Measurements from ENCODE around the gene MYO18A.

Gene MYO18A

DNA sequence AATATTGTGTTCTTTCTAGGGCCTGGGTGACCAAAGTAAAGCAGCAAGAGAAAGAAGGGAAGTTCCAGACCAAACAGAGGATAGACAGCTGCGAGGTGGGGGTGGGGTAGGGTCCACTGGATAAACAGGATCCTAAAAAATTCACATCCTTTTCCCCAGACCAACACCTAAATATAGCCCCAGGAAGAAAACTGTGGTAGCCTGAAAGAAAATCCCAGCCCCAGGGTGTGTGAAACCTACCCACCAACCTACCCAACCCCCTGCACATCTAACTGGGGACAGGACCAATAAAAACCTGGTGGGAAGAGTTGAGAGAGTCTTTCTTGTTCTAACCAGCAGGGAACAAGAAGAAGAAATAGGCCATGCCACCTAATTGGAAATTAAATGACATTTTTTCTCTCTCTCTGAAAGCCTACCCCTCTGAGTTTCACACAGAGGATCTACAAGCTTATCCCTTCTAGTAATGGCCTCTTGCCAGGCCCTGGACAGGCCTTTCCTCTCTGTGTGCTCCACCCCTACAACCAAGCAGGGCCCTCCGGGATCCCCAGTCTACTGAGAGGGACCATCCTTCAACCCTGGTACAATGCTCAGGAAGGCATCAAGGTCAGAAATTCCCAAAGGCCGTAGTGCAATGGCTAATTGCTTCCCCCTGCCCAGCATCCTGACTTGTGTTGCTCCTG is 12.0 kb downstream of the MYO18A start:
- DNase-seq (ENCODE audit: low read depth in 1 of 2, low spot score in 1 of 2) = no peak
- TF ChIP-seq POLR2AphosphoS5 (IDR thresholded peaks at IDR 0.05; ENCODE audit: low read depth) = no peak
- no peak for TF ChIP-seq GABPA (IDR thresholded peaks at IDR 0.05; ENCODE audit: low read depth)
- no peak for TF ChIP-seq SPI1 (IDR thresholded peaks at IDR 0.05; ENCODE audit: borderline replicate concordance, low read depth)
- TF ChIP-seq REST (IDR thresholded peaks at IDR 0.05; ENCODE audit: insufficient replicate concordance, low read depth) = no peak
- TF ChIP-seq, protein P1, sequence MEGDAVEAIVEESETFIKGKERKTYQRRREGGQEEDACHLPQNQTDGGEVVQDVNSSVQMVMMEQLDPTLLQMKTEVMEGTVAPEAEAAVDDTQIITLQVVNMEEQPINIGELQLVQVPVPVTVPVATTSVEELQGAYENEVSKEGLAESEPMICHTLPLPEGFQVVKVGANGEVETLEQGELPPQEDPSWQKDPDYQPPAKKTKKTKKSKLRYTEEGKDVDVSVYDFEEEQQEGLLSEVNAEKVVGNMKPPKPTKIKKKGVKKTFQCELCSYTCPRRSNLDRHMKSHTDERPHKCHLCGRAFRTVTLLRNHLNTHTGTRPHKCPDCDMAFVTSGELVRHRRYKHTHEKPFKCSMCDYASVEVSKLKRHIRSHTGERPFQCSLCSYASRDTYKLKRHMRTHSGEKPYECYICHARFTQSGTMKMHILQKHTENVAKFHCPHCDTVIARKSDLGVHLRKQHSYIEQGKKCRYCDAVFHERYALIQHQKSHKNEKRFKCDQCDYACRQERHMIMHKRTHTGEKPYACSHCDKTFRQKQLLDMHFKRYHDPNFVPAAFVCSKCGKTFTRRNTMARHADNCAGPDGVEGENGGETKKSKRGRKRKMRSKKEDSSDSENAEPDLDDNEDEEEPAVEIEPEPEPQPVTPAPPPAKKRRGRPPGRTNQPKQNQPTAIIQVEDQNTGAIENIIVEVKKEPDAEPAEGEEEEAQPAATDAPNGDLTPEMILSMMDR (IDR thresholded peaks at IDR 0.05; ENCODE audit: insufficient read depth, low read length) = no peak
- Histone ChIP-seq H3K27me3 (ENCODE audit: insufficient read depth, poor library complexity, severe bottlenecking) (no peaks in the 10 kb centered on the region), H3K4me3 (replicated peaks; ENCODE audit: insufficient read depth, low read length) (no peak overlapping the region), H3K27ac (replicated peaks) (no peak overlapping the region)

DNA sequence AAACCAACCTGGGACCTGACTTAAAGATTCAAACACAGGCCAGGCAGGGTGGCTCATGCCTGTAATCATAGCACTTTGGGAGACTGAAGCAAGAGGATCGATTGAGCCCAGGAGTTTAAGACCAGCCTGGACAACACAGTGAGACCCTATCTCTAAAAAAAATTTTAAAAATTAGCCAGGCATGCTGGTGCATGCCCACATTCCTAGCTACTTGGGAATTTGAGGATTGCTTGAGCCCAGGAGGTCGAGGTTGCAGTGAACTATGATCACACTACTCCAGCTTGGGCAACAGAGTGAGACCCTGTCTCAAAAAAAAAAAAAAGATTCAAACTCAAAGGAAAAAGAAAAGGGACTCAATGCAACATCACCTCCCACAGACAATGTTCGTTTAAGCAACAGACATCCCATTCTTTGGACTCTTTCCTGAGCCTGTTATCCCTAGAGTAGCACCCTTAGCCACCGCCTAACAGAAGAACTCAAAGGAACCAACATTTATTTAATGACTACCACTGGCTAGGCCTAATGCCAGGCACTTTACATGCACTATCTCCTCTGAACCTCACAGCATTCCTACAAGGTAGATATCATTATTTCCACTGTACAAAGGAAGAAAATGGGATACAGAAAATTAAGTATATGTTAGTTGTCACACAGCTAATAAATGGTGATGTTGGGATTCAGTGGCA is 12.7 kb downstream of the MYO18A start:
- no peak overlapping the region for H3K4me3 ChIP-seq (replicated peaks; ENCODE audit: insufficient read depth, low read length)
- no peak for DNase-seq (ENCODE audit: low read depth in 1 of 2, low spot score in 1 of 2)
- no peak overlapping the region for H3K27ac ChIP-seq (replicated peaks)
- H3K27me3 ChIP-seq (ENCODE audit: insufficient read depth, poor library complexity, severe bottlenecking) = no peaks in the 10 kb centered on the region
- TF ChIP-seq SPI1 (IDR thresholded peaks at IDR 0.05; ENCODE audit: borderline replicate concordance, low read depth) = no peak
- TF ChIP-seq, protein P1 (IDR thresholded peaks at IDR 0.05; ENCODE audit: insufficient read depth, low read length) = no peak
- TF ChIP-seq GABPA (IDR thresholded peaks at IDR 0.05; ENCODE audit: low read depth) = no peak

- Histone ChIP-seq H3K4me3 (replicated peaks; ENCODE audit: insufficient read depth, low read length) (no peak overlapping the region), H3K27me3 (ENCODE audit: insufficient read depth, poor library complexity, severe bottlenecking) (no peaks in the 10 kb centered on the region), H3K27ac (replicated peaks) (no peak overlapping the region)
- TF ChIP-seq, protein P1 (IDR thresholded peaks at IDR 0.05; ENCODE audit: insufficient read depth, low read length) = no peak
- TF ChIP-seq GABPA (IDR thresholded peaks at IDR 0.05; ENCODE audit: low read depth) (no peak), REST (IDR thresholded peaks at IDR 0.05; ENCODE audit: insufficient replicate concordance, low read depth) (no peak), SPI1 (IDR thresholded peaks at IDR 0.05; ENCODE audit: borderline replicate concordance, low read depth) (no peak), POLR2AphosphoS5 (IDR thresholded peaks at IDR 0.05; ENCODE audit: low read depth) (no peak)
- no peak for DNase-seq (ENCODE audit: low read depth in 1 of 2, low spot score in 1 of 2)
These were observed 13.7 kb downstream of the MYO18A start for GRCh38 chr17:29166507-29166887.
